GM18909 (cell line): ENCODE data around the gene CITED4.

ENCODE experiments used
- ATAC-seq: cut with Tn5 transposase; IDR thresholded peaks from one replicate; pipeline ENCODE4 v1.9.1; 2021; ENCODE audit warnings: mild to moderate bottlenecking; ENCODE audit not compliant: unreplicated experiment, poor library complexity

Gene CITED4

GRCh38 chr1:40838045-40838979 is 23.9 kb downstream of the CITED4 start:
- no peak for ATAC-seq

- ATAC-seq = no peak
Observed at GRCh38 chr1:40837601-40838000, 24.6 kb downstream of the CITED4 start.

- no peak for ATAC-seq
Observed at GRCh38 chr1:40836283-40836682, 25.9 kb downstream of the CITED4 start.

GRCh38 chr1:40834968-40835545 is 27.1 kb downstream of the CITED4 start:
- ATAC-seq = no peak

GRCh38 chr1:40833979-40834378 is 28.2 kb downstream of the CITED4 start:
- ATAC-seq = no peak

GRCh38 chr1:40831001-40831732 is 31.0 kb downstream of the CITED4 start:
- ATAC-seq = no peak

GRCh38 chr1:40830419-40830943 is 31.7 kb downstream of the CITED4 start:
- no peak for ATAC-seq

- no peak for ATAC-seq
Observed at GRCh38 chr1:40829631-40830245, 32.4 kb downstream of the CITED4 start.

- no peak for ATAC-seq
Observed at GRCh38 chr1:40825996-40826395, 36.2 kb downstream of the CITED4 start.

GRCh38 chr1:40825435-40825788 is 36.8 kb downstream of the CITED4 start:
- peak; percentile 76 for ATAC-seq

GRCh38 chr1:40824591-40825434 is 37.4 kb downstream of the CITED4 start:
- no peak for ATAC-seq

GRCh38 chr1:40823983-40824382 is 38.2 kb downstream of the CITED4 start:
- ATAC-seq = no peak

- no peak for ATAC-seq
Observed at GRCh38 chr1:40823345-40823744, 38.8 kb downstream of the CITED4 start.

GRCh38 chr1:40822890-40823289 is 39.3 kb downstream of the CITED4 start:
- no peak for ATAC-seq

GRCh38 chr1:40820911-40821693 is 41.1 kb downstream of the CITED4 start:
- no peak for ATAC-seq

GRCh38 chr1:40820251-40820797 is 41.8 kb downstream of the CITED4 start:
- no peak for ATAC-seq

- ATAC-seq = no peak
Observed at GRCh38 chr1:40819101-40819500, 43.1 kb downstream of the CITED4 start.

GRCh38 chr1:40818264-40818961 is 43.8 kb downstream of the CITED4 start:
- peak; percentile 80 for ATAC-seq
